GM19025 (cell line): ENCODE results near the gene TMCO6.

Source experiments
- ATAC-seq: cut with Tn5 transposase; IDR thresholded peaks from one replicate; pipeline ENCODE4 v1.9.1; 2021; ENCODE audit warnings: mild to moderate bottlenecking, low read depth, moderate library complexity; ENCODE audit not compliant: unreplicated experiment

TMCO6 gene

DNA sequence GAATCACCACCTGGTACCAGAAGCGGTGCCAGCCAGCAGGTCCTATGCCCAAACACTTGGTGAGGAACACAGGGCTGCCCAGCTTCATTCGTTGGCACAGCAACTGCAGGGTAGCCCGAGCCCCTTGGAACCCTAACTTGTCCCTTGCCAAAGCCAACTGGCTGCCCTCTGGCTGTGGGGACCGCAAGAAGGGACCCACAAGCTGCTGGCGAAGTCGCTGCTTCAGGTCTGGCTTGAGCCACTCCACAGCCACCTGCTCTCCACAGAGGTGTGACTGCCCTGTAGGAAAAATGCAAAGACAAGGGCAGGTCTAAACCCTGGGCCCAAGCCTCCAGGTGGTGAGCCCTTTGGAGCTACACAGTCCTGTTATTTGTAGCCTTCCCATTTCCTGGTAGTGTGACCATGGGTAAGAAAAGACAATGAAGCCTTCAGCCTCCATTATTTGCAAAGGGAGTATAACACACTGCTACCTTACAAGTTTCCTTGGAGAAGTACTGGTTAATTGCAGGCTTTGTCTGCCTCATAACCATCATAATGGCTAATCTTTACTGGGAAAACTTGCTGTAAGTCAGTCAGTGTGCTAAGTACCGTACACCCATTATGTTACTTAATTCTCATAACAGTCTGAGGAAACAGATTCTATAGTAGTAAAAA is 32.3 kb downstream of the TMCO6 start:
- ATAC-seq: no peak

DNA sequence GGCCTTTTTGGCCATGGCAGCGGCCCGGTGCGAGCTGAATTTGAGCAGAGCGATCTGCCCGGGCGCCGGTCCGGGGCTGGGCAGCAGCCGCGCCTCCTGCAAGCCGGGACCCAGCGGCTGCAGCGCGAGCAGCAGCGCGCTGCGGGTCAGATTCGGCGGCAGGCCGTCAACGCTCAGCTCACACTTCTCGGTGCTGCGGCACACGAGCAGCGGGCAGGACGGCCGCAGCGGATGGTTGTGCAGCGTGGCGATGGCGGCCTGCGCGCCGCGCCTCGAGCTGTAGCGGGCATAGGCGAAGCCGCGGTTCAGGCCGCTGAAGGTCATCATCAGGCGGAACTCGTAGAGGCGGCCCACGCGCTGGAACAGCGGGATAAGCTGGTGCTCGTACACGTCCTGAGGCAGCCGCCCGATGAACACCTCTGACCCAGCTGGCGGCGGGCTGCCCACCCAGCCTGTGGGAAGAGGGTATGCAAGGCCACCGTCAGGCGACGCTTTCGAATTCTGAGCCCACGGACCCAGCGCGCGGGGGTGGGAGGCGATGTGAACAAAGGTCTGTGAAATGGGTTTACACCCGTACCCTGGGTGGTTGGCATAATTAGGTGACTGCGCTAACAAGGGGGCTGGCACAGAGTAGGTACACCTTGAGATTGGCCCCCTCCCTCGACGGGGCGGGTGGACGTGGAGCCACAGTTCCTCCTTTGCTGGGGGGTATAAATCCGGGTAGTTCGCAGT is 33.4 kb downstream of the TMCO6 start:
- ATAC-seq: no peak

DNA sequence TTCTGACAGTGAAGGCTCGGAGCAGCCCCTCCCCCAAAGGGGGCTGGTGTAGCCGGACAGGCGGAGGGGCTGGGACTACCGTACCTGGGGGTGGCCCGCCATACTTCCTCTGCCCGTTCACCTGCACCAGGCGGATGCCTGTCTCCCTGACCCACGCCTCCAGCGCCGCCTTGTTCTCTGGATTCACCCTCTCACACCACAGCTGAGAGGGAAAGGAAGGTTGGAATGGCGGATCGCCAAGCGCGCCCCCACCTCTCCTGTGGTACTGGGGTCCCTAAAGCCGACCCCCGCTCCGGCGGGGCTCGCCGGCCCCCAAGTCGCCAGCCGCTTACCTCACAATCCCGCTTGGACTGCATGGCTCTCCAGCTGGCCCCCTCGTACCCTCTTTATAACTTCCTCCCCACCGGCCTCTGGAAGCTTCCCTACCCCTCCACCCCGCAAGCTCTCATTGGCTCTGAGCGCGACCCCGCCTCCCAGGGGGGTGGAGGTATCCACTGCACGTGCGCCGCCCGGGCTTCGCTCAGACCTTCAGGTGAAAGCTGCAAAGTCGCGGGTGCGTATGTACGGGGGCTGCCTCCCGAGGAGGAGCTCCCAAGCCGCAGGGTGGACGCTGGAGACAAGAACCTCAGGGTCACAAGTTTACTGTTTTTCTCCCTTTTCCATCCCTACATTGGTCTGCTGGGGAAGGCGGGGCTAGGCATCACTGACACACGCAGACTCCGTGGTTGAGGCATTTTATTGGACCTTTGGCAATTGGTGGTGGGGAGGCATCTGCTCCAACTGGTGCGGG is 34.1 kb downstream of the TMCO6 start, which contains the start of gene DND1:
Gene DND1, minus strand, starts transcription at position 390 of the 790 bp plus-strand sequence. Its CDS starts 34 bp downstream, at position 356.
- no peak for ATAC-seq

DNA sequence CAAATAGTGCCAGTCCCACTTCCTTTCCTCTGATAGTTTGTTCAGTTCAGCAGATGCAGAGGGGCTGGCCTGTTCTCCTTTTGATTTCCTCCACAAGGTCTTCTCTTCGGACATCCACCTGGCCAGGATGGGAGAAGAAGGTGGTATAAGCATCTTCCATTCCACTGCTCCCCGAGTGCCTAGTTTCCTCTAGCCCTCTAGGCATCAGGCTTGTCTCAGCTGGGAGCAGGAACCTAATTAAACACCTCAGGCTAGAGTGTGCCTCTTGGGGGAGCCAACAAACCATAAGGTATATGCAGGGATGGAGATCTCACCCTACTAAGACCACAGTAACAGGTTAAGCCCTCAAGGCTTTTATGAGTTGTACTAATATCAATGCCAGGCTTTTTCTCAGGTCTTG is 35.0 kb downstream of the TMCO6 start:
- ATAC-seq: no peak

DNA sequence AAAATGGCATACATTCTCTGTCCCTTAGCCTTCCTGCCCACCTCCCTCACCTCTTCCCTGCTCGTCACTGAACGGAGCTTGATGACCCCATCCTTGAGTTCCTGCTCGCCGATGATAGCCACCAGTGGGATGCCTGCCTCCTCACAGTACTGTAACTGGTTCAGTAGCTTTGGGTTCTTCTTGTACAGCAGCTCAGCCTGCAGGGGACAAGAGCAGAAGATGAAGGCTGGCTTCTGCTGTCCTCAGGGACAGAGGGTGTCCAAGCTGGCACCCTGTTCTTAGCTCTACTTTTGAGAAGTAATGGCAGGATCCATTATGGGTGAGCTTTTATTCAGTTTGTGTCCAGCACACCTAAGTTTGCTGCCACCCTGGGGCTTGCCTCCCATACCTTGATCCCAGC is 35.4 kb downstream of the TMCO6 start:
- ATAC-seq: no peak

DNA sequence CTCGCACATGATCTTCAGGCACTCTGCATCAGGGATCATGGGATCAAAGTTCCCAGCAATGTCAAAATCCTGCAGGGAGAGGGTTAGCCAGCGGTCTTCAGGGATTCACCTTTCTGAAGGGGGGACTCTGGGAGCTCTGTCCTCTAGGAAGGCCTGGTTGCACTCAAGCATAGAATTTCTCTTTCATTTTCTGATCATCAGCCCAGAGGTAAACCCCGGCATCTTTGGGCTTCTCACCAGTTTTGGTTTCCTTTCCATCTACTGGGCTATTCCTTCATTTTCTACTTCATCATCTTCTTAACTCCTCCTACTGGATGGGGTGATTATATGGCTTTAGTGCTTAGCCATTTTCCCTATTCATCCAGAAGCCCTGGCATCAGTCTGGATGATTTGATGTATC is 38.7 kb downstream of the TMCO6 start:
- peak; percentile 83 for ATAC-seq

DNA sequence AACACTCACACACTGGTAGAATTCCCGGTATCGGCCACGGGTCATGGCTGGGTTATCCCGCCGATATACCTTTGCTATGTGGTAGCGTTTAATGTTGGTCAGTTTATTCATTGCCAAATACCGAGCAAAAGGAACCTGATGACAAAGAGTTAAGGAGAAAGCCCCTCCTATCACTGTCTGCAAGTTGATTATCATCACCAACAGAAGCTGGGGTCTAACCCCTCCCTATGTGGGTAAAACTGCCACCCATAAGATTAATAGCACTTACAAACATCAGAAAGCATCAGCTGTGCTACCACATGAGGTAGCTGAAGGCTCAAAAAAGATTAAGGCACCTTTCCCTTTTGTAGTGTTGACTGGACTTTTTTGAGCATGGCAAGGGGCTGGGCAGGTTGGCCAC is 39.7 kb downstream of the TMCO6 start:
- no peak for ATAC-seq

DNA sequence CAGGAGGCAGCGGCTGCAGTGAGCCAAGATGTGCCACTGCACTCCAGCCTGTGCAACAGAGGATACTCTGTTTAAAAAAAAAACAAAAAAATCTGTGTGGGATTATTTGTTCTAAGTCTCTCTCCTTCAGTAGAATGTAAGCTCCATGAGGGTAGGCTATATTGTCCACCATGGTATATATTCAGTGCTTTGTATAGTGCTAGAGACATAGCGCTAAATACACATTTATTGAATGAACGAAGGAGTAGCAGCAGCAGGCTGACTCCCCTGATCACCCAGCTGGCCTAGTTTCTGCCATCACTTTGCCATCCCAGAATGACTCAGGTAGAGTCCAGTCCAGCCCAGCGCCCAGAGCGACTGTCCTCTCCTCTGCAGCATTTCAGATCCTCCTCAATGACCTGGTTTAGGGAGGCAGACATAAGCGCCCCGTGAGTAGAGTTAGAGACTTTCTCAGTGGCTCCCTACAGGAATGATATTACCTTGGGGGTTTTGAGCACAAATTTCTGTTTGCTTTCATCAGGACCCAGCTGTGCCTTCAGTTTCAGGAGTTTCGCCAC is 51.2 kb downstream of the TMCO6 start:
- ATAC-seq: no peak

DNA sequence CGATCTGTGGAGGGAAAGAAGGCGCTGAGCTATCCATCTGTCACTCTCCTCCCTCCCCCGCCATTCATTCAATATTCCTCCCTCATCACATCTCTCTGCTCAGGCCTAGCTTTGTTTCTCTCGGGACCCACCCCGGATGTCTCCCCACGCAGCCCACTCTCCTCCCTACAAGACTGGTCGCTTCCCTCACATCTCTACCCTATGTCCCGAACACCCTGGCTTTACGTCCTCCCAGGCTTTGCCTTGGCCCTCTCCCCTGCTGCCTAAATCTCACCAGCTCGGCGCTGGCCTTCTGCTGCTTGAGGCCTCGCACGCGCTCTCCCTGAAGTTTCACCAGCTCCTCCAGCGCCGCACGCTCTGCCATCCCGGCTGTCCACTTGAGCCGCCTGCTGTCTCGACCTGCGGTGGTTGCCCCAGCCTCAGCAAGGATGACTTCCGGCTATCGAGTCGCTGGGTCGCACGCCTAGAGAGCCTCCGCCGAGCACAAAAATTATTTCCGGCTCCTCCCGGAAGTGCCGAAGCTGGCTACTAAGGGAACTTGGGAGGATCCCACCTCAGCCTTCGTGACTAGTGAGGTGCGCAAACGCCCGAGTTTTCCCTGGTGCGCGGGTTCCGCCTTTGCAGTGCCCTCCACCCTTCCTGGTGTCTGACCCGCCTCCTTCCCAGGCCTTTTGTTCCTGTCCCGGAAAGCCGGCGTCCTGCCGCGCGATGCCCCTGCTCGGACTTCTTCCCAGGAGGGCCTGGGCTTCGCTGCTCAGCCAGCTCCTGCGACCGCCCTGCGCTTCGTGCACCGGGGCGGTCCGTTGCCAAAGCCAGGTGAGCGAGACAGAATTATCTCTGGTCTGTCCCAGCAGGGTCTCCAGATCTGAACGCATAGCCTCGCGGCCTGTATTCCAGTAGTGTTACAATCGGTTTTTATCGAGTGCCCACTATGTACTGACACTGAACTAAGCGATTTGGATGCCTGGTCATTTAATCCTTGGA is 52.0 kb downstream of the TMCO6 start, which contains the start of the genes HARS1 and HARS2:
Gene HARS1, minus strand, starts transcription at position 430 of the 984 bp plus-strand sequence. Its CDS starts 66 bp downstream, at position 364.
Gene HARS2, plus strand, starts transcription at position 515 of the 984 bp plus-strand sequence. Its CDS starts 194 bp downstream, at position 709.
- peak; percentile 95 for ATAC-seq

DNA sequence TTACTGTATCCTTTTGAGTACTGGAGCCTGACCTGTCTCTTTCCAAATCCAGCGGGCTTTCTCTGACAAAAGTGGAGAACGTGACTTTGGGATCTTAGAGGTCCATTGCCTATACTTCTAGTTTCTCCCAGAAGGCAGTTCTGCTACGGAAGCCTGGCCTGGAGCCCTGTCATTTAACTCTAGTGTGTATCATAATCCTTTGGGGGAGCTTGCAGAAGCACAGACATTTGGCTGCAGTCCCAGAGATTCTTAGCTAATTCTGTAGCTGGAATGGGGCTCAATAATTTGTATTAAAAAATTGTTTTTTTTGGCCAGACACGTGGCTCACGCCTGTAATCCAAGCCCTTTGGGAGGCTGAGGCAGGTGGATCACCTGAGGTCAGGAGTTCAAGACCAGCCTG is 55.0 kb downstream of the TMCO6 start:
- ATAC-seq: no peak
